ENCODE results near the gene MAML3.
A peak's percentile ranks its signal among the peaks of the same experiment; 100 is the strongest.

The MAML3 gene

DNA sequence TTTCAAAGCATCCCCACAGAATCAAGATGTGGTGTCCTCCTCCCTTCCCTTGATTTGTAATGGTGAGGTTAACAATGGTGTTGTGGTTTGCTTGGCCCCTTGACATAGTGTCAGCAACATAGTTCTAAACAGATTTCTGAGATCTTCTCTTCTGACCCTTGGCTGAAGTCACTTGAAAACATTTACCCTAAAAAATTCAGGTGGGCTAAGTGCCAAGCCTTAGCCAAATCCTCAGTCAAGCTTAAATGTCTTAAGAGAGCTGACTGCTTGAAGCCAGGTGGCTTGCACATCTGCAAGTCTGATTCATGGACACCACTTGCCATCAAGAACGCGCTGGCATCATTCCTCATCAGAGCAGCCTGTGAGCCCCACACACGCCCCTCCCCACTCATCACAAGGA, 315.2 kb downstream of the MAML3 start:
- Histone ChIP-seq H3K4me3 (ENCODE audit: control insufficient read depth in 1 of 7, extremely low read depth in 1 of 7, insufficient read depth in 4 of 7, low read depth in 2 of 7, low read length in 6 of 7) (no peak overlapping the region), H3K9me3 (ENCODE audit: control extremely low read depth in 1 of 5, control insufficient read depth in 4 of 5, insufficient read depth in 2 of 5, low read depth in 1 of 5, low read length in 4 of 5) (no peaks in the 10 kb centered on the region), H3K27ac (ENCODE audit: insufficient read depth in 1 of 2, low read depth in 1 of 2, low read length in 2 of 2, poor library complexity in 1 of 2, severe bottlenecking in 2 of 2) (no peak overlapping the region), H3K27me3 (replicated peaks in 2 of 5; ENCODE audit: control insufficient read depth in 4 of 5, insufficient read depth in 5 of 5, low read length in 4 of 5) (no peaks in the 10 kb centered on the region), H3K4me1 (ENCODE audit: control extremely low read depth in 1 of 4, control insufficient read depth in 4 of 4, insufficient read depth in 4 of 4, low read length in 3 of 4) (peaks cover 0 to 27% (median 16%) of the 10 kb centered on the region in 4 experiments), H3K36me3 (ENCODE audit: control insufficient read depth in 4 of 4, insufficient read depth in 4 of 4, low read length in 3 of 4) (no peaks in the 10 kb centered on the region)
- WGBS (ENCODE audit: insufficient coverage) = 95% methylated on average over 3 of the region's 3 CpGs
- ChIA-PET CTCF (interaction anchor here (0.6 to 1.4 kb wide), 6 partner anchors 11 to 800 kb away, joined by 3 to 4 read pairs (median 3); no protein-coding TSS in a partner anchor), POLR2A (no interaction called here)
- DNase-seq = no peak

DNA sequence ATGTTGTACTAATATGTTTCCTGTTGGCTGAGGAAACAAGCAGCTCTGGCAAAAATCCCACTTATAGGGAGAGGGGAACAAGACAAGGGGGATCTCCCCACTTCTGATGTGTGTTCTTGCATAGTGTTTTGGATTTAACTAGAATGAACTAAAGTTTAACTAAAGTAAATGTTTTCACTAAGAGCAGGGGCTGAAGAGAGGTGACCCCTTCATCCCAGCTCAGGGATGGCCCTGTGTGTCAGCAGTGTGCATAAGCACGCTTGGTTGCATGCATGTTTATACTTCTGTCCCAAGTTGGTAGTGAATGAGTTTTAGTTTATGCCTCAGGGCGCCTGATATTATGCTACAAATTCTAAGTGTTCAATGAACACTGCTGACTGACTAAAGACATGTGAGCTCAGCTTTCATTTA, 319.0 kb downstream of the MAML3 start:
- 100% methylated on average over 2 of the region's 2 CpGs for WGBS (ENCODE audit: insufficient coverage)
- CTCF ChIA-PET = interaction anchor here (0.6 kb wide), 1 partner anchor 222 kb away, joined by 3 read pairs; no protein-coding TSS in a partner anchor
- DNase-seq = no peak
- Histone ChIP-seq H3K27me3 (replicated peaks in 2 of 5; ENCODE audit: control insufficient read depth in 4 of 5, insufficient read depth in 5 of 5, low read length in 4 of 5) (no peaks in the 10 kb centered on the region), H3K36me3 (ENCODE audit: control insufficient read depth in 4 of 4, insufficient read depth in 4 of 4, low read length in 3 of 4) (peaks cover 0 to 7% (median 0%) of the 10 kb centered on the region in 4 experiments), H3K4me1 (ENCODE audit: control extremely low read depth in 1 of 4, control insufficient read depth in 4 of 4, insufficient read depth in 4 of 4, low read length in 3 of 4) (peaks cover 0 to 4% (median 2%) of the 10 kb centered on the region in 4 experiments), H3K9me3 (ENCODE audit: control extremely low read depth in 1 of 5, control insufficient read depth in 4 of 5, insufficient read depth in 2 of 5, low read depth in 1 of 5, low read length in 4 of 5) (no peaks in the 10 kb centered on the region), H3K4me3 (ENCODE audit: control insufficient read depth in 1 of 7, extremely low read depth in 1 of 7, insufficient read depth in 4 of 7, low read depth in 2 of 7, low read length in 6 of 7) (no peak overlapping the region), H3K27ac (ENCODE audit: insufficient read depth in 1 of 2, low read depth in 1 of 2, low read length in 2 of 2, poor library complexity in 1 of 2, severe bottlenecking in 2 of 2) (no peak overlapping the region)
- POLR2A ChIA-PET = no interaction called here

DNA sequence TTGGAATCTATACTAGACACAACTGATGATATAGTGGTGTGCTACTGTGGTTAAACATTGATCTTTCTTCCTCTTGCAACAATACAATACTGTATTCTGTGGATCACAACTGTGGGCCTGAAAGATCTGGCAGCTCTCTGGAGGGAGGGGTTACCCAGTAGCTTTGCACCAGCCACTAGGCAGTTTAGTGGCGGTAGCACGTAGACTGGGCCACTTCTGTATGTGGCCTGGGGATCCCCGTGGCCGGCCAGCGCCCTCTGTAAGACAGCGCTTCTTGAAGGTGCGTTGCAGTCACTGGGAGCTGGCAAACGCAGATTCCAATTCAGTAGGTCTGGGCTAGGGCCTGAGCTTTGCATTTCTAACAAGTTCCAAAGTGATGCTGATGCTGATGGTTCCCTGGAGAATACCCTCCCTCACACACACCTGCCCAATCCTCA, 319.7 kb downstream of the MAML3 start:
- Histone ChIP-seq H3K4me3 (ENCODE audit: control insufficient read depth in 1 of 7, extremely low read depth in 1 of 7, insufficient read depth in 4 of 7, low read depth in 2 of 7, low read length in 6 of 7) (no peak overlapping the region), H3K9me3 (ENCODE audit: control extremely low read depth in 1 of 5, control insufficient read depth in 4 of 5, insufficient read depth in 2 of 5, low read depth in 1 of 5, low read length in 4 of 5) (no peaks in the 10 kb centered on the region), H3K36me3 (ENCODE audit: control insufficient read depth in 4 of 4, insufficient read depth in 4 of 4, low read length in 3 of 4) (peaks cover 0 to 7% (median 0%) of the 10 kb centered on the region in 4 experiments), H3K27ac (ENCODE audit: insufficient read depth in 1 of 2, low read depth in 1 of 2, low read length in 2 of 2, poor library complexity in 1 of 2, severe bottlenecking in 2 of 2) (no peak overlapping the region), H3K27me3 (replicated peaks in 2 of 5; ENCODE audit: control insufficient read depth in 4 of 5, insufficient read depth in 5 of 5, low read length in 4 of 5) (no peaks in the 10 kb centered on the region), H3K4me1 (ENCODE audit: control extremely low read depth in 1 of 4, control insufficient read depth in 4 of 4, insufficient read depth in 4 of 4, low read length in 3 of 4) (peaks cover 0 to 6% (median 3%) of the 10 kb centered on the region in 4 experiments)
- POLR2A ChIA-PET = no interaction called here
- no peak for DNase-seq
- CTCF ChIA-PET = no interaction called here
- WGBS (ENCODE audit: insufficient coverage) = 99% methylated on average over 7 of the region's 8 CpGs

DNA sequence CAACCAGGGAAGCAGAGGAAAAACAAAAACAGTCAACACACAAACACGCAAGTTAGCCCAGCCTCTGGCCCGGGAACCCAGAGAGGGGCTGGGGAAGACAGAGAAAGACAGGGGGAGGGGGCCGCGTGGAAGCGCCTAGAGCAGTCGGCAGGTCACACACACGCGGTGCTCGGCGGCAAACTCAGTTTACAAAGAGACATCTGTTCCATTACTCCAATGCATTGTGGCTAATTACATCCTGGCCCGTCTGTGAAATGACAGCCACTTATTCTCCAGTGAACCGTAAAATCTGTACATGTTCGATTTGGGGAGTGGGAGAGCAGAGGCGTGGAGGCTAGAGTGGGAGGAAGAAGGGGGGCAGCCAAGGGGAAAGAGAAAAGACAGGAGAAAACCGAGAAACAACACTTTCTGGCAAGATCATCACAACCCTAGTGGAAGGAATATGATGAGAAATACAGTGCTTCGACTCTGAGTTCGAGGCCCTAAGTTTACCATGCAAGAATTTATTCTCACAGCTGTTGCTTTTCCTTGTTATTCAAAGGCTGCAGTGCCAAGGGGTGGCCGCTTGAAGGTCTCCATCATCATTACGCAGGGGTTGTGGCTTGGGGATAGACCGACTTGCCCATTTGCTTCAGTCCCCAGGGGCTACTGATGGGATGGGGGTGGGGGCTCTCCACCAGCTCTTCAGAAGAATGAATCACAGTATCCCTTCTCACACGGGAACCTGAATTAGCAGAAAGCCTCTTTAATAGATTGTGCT, 320.7 kb downstream of the MAML3 start:
- ChIA-PET CTCF (no interaction called here), POLR2A (no interaction called here)
- Histone ChIP-seq H3K4me1 (ENCODE audit: control extremely low read depth in 1 of 4, control insufficient read depth in 4 of 4, insufficient read depth in 4 of 4, low read length in 3 of 4) (peaks cover 0 to 12% (median 3%) of the 10 kb centered on the region in 4 experiments), H3K27me3 (replicated peaks in 2 of 5; ENCODE audit: control insufficient read depth in 4 of 5, insufficient read depth in 5 of 5, low read length in 4 of 5) (no peaks in the 10 kb centered on the region), H3K4me3 (ENCODE audit: control insufficient read depth in 1 of 7, extremely low read depth in 1 of 7, insufficient read depth in 4 of 7, low read depth in 2 of 7, low read length in 6 of 7) (no peak overlapping the region), H3K27ac (ENCODE audit: insufficient read depth in 1 of 2, low read depth in 1 of 2, low read length in 2 of 2, poor library complexity in 1 of 2, severe bottlenecking in 2 of 2) (no peak overlapping the region), H3K36me3 (ENCODE audit: control insufficient read depth in 4 of 4, insufficient read depth in 4 of 4, low read length in 3 of 4) (peaks cover 0 to 7% (median 0%) of the 10 kb centered on the region in 4 experiments), H3K9me3 (ENCODE audit: control extremely low read depth in 1 of 5, control insufficient read depth in 4 of 5, insufficient read depth in 2 of 5, low read depth in 1 of 5, low read length in 4 of 5) (no peaks in the 10 kb centered on the region)
- DNase-seq = no peak
- WGBS (ENCODE audit: insufficient coverage) = 92% methylated on average over 19 of the region's 21 CpGs

DNA sequence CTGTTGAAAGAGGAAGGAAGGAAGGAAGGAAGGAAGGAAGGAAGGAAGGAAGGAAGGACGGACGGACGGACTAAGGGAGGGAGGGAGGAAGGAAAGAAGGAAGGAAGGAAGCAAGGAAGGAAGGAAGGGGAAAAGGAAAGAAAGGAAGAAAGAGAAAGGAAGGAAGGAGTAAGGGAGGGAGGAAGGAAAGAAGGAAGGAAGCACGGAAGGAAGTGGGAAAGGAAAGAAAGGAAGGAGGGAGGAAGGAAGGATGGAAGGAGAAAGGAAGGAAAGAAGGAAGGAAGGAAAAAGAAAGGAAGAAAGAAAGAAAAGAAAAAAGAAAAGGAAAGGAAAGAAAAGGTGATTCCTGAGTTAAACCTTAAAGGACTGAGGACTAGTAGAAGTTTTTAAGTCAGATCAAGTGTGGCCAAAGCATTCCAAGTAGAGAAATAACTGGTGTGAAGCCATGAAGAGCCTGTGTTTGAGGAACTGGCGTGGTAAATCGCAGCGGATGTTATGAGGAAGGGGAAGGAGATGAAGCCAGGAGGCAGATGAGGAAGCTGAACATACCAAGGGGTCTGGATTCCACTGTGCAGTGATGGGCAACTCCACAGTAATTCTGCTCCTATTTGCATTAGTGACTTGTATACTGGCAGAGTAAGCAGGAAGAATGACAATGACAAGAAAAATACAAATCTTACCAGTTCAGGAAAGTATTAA, 324.9 kb downstream of the MAML3 start:
- POLR2A ChIA-PET = interaction anchor here (0.6 kb wide), 1 partner anchor 13 kb away, joined by 3 read pairs; no protein-coding TSS in a partner anchor
- 59% methylated on average over 7 of the region's 7 CpGs for WGBS (ENCODE audit: insufficient coverage)

DNA sequence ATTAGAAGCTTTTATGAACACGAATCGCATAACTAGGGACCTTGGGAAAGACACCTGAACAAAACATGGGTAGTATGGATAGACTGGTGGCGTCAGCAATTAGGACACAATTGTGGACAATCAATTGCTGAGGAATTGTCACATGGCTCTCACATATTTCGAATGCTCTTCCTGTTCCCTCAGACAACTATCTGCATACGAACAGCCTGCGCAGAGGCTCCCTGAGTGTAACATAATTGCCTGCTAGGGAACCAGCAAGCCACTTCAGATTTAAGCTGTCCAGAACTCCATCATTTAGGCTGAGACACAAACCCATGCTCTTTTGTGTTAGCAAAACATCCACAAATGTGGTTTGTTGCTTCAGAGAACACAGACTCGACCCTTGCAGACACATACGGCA, 327.6 kb downstream of the MAML3 start:
- WGBS (ENCODE audit: insufficient coverage) = 98% methylated on average over 6 of the region's 8 CpGs
- Histone ChIP-seq H3K27ac (ENCODE audit: insufficient read depth in 1 of 2, low read depth in 1 of 2, low read length in 2 of 2, poor library complexity in 1 of 2, severe bottlenecking in 2 of 2) (no peak overlapping the region), H3K36me3 (ENCODE audit: control insufficient read depth in 4 of 4, insufficient read depth in 4 of 4, low read length in 3 of 4) (peaks cover 0 to 9% (median 2%) of the 10 kb centered on the region in 4 experiments), H3K4me3 (ENCODE audit: control insufficient read depth in 1 of 7, extremely low read depth in 1 of 7, insufficient read depth in 4 of 7, low read depth in 2 of 7, low read length in 6 of 7) (no peak overlapping the region), H3K27me3 (replicated peaks in 2 of 5; ENCODE audit: control insufficient read depth in 4 of 5, insufficient read depth in 5 of 5, low read length in 4 of 5) (no peaks in the 10 kb centered on the region), H3K9me3 (ENCODE audit: control extremely low read depth in 1 of 5, control insufficient read depth in 4 of 5, insufficient read depth in 2 of 5, low read depth in 1 of 5, low read length in 4 of 5) (peaks cover 0 to 2% (median 0%) of the 10 kb centered on the region in 5 experiments), H3K4me1 (ENCODE audit: control extremely low read depth in 1 of 4, control insufficient read depth in 4 of 4, insufficient read depth in 4 of 4, low read length in 3 of 4) (peaks cover 0 to 9% (median 0%) of the 10 kb centered on the region in 4 experiments)
- ChIA-PET POLR2A (no interaction called here), CTCF (no interaction called here)
- no peak for DNase-seq

More for the DNA sequence above, 324.9 kb downstream of the MAML3 start:
- no peaks in the 10 kb centered on the region for H3K9me3 ChIP-seq (ENCODE audit: control extremely low read depth in 1 of 5, control insufficient read depth in 4 of 5, insufficient read depth in 2 of 5, low read depth in 1 of 5, low read length in 4 of 5)
- CTCF ChIA-PET = interaction anchor here (0.7 to 1.2 kb wide), 2 partner anchors 10 to 446 kb away, joined by 3 read pairs; no protein-coding TSS in a partner anchor
- DNase-seq = peak in 2 of 3 donors; percentile 66 to 75
- H3K4me1 ChIP-seq (ENCODE audit: control extremely low read depth in 1 of 4, control insufficient read depth in 4 of 4, insufficient read depth in 4 of 4, low read length in 3 of 4) = peaks cover 0 to 9% (median 0%) of the 10 kb centered on the region in 4 experiments
- H3K4me3 ChIP-seq (ENCODE audit: control insufficient read depth in 1 of 7, extremely low read depth in 1 of 7, insufficient read depth in 4 of 7, low read depth in 2 of 7, low read length in 6 of 7) = no peak overlapping the region
- H3K27me3 ChIP-seq (replicated peaks in 2 of 5; ENCODE audit: control insufficient read depth in 4 of 5, insufficient read depth in 5 of 5, low read length in 4 of 5) = no peaks in the 10 kb centered on the region
- H3K27ac ChIP-seq (ENCODE audit: insufficient read depth in 1 of 2, low read depth in 1 of 2, low read length in 2 of 2, poor library complexity in 1 of 2, severe bottlenecking in 2 of 2) = no peak overlapping the region
- peaks cover 0 to 7% (median 0%) of the 10 kb centered on the region in 4 experiments for H3K36me3 ChIP-seq (ENCODE audit: control insufficient read depth in 4 of 4, insufficient read depth in 4 of 4, low read length in 3 of 4)
